ENCODE data around the gene CA9.

CA9 gene

GRCh38 chr9:35652829-35653209 lies 20.9 kb upstream of the CA9 start:
- DNase-seq, result no peak

- no peak for DNase-seq
These were observed 20.1 kb upstream of the CA9 start for GRCh38 chr9:35653611-35654010.

- DNase-seq, result no peak
These were observed 17.4 kb upstream of the CA9 start for GRCh38 chr9:35656348-35656747.

GRCh38 chr9:35656831-35657545 lies 16.7 kb upstream of the CA9 start:
- DNase-seq, result peak; percentile 38

- DNase-seq, result peak; percentile 91
These were observed 16.1 kb upstream of the CA9 start, which contains the start of gene RMRP for GRCh38 chr9:35657546-35658136. TSS of gene RMRP (minus strand) at chr9:35658019.

GRCh38 chr9:35658137-35658967 lies 15.4 kb upstream of the CA9 start, which contains the start of gene CCDC107:
TSS of gene CCDC107 (plus strand) at chr9:35658292. CDS start at chr9:35658380, 88 bp downstream.
- DNase-seq, result peak; percentile 74

- no peak for DNase-seq
These were observed 14.8 kb upstream of the CA9 start for GRCh38 chr9:35658968-35659220.

- DNase-seq, result peak; percentile 20
These were observed 14.4 kb upstream of the CA9 start for GRCh38 chr9:35659340-35659739.

- no peak for DNase-seq
These were observed 12.7 kb upstream of the CA9 start for GRCh38 chr9:35660966-35661415.

GRCh38 chr9:35661756-35662350 lies 11.9 kb upstream of the CA9 start:
- no peak for DNase-seq

GRCh38 chr9:35662437-35662836 lies 11.3 kb upstream of the CA9 start:
- DNase-seq, result no peak

- peak; percentile 63 for DNase-seq
These were observed 8.9 kb upstream of the CA9 start, which contains the start of gene ARHGEF39 for GRCh38 chr9:35664531-35665470. TSS of gene ARHGEF39 (minus strand) at chr9:35665195. CDS start at chr9:35665169, 26 bp downstream.

GRCh38 chr9:35665471-35665818 lies 8.3 kb upstream of the CA9 start:
- DNase-seq, result no peak

- DNase-seq, result no peak
These were observed 7.7 kb upstream of the CA9 start for GRCh38 chr9:35666045-35666444.

- DNase-seq, result no peak
These were observed 7.2 kb upstream of the CA9 start for GRCh38 chr9:35666549-35666948.

- no peak for DNase-seq
These were observed 5.8 kb upstream of the CA9 start for GRCh38 chr9:35667939-35668338.

- DNase-seq, result no peak
These were observed 4.2 kb upstream of the CA9 start for GRCh38 chr9:35669331-35670145.

GRCh38 chr9:35674025-35674361 lies 265 bp downstream of the CA9 start:
- DNase-seq, result no peak

GRCh38 chr9:35675204-35675603 lies 1.5 kb downstream of the CA9 start:
- no peak for DNase-seq

GRCh38 chr9:35675732-35676392 lies 2.1 kb downstream of the CA9 start:
- no peak for DNase-seq

GRCh38 chr9:35679091-35679490 lies 5.4 kb downstream of the CA9 start:
- no peak for DNase-seq

All from NCI-H2171 treated with DMSO at 0.1 percent for 48 hours (cell line).